Neural cell (in vitro differentiated cells): Measurements from ENCODE around the gene SF3B5. TPM values are rescaled to one million over a fixed set of nuclear protein-coding genes. Genes with fewer than 3 reads are reported as not detected.

Experiments
- H2AFZ ChIP-seq: fragments of 200-600, 300-800 bp; sonication (generic), shearing (Covaris generic); 2 replicates; pipeline ENCODE4 v1.6.0; 2014; ENCODE audit warnings: low read depth, mild to moderate bottlenecking, antibody characterized with exemption, low read length, moderate library complexity
- H3F3A ChIP-seq: fragments of 200-600 bp; shearing (Covaris generic); 2 replicates; pipeline ENCODE4 v1.6.1; 2016; ENCODE audit warnings: mild to moderate bottlenecking, moderate library complexity, mixed read lengths, antibody characterized with exemption, low read length; ENCODE audit not compliant: insufficient read depth, poor library complexity, severe bottlenecking
- H3K27ac ChIP-seq: fragments of 200-600, 300-800 bp; sonication (generic), shearing (Covaris generic); 2 replicates; pipeline ENCODE4 v1.5.1; 2014; ENCODE audit warnings: mild to moderate bottlenecking, low read length, moderate library complexity
- H3K27me3 ChIP-seq: fragments of 300-800, 200-600 bp; sonication (generic), shearing (Covaris generic); 2 replicates; pipeline ENCODE4 v1.6.0; 2014; ENCODE audit warnings: mild to moderate bottlenecking, low read depth, low read length, moderate library complexity; ENCODE audit not compliant: insufficient read depth
- H3K36me3 ChIP-seq: fragments of 300-800, 200-600 bp; sonication (generic), shearing (Covaris generic); 2 replicates; pipeline ENCODE4 v1.5.1; 2014; ENCODE audit warnings: mild to moderate bottlenecking, antibody characterized with exemption, low read length, moderate library complexity; ENCODE audit not compliant: insufficient read depth
- H3K4me2 ChIP-seq: fragments of 300-800, 200-600 bp; sonication (generic), shearing (Covaris generic); 2 replicates; pipeline ENCODE4 v1.6.0; 2014; ENCODE audit warnings: mild to moderate bottlenecking, low read length
- H3K4me3 ChIP-seq: fragments of 300-800, 200-600 bp; sonication (generic), shearing (Covaris generic); 2 replicates; pipeline ENCODE4 v1.5.1; 2014; ENCODE audit warnings: mild to moderate bottlenecking, low read length, moderate library complexity
- H3K79me2 ChIP-seq: fragments of 200-600 bp; shearing (Covaris generic); replicated peaks from 2 replicates; pipeline ENCODE4 v1.6.0; 2014; ENCODE audit warnings: mild to moderate bottlenecking, low read length, moderate library complexity; ENCODE audit not compliant: insufficient read depth
- H3K9ac ChIP-seq: fragments of 300-800, 200-600 bp; sonication (generic), shearing (Covaris generic); 2 replicates; pipeline ENCODE4 v1.6.1; 2016; ENCODE audit warnings: mild to moderate bottlenecking, low read length, mixed read lengths
- H3K9me2 ChIP-seq: fragments of 200-600 bp; shearing (Covaris generic); 2 replicates; pipeline ENCODE4 v1.6.1; 2016; ENCODE audit warnings: mild to moderate bottlenecking, low read length, mixed read lengths; ENCODE audit not compliant: insufficient read depth
- H3K9me3 ChIP-seq: fragments of 200-600, 300-800 bp; sonication (generic), shearing (Covaris generic); 2 replicates; pipeline ENCODE4 v1.6.1; 2016; ENCODE audit warnings: mild to moderate bottlenecking, mixed run types, low read length, moderate library complexity, mixed read lengths
- H4K20me1 ChIP-seq: fragments of 200-600 bp; shearing (Covaris generic); 2 replicates; pipeline ENCODE4 v1.6.1; 2016; ENCODE audit warnings: mild to moderate bottlenecking, mixed run types; ENCODE audit not compliant: insufficient read depth
- CTCF ChIP-seq: fragments of 450-650 bp; IDR thresholded peaks from 2 replicates; pipeline ENCODE4 v1.5.1; 2014; ENCODE audit warnings: antibody characterized with exemption, mild to moderate bottlenecking, moderate library complexity; ENCODE audit not compliant: poor library complexity, severe bottlenecking
- EP300 ChIP-seq: fragments of 450-650 bp; conservative IDR thresholded peaks from 2 replicates; pipeline ENCODE4 v1.6.1; 2014; ENCODE audit warnings: antibody characterized with exemption, mild to moderate bottlenecking, moderate library complexity; ENCODE audit not compliant: poor library complexity, severe bottlenecking
- EZH2 ChIP-seq: fragments of 200-600, 300-800 bp; shearing (Covaris generic), sonication (generic); IDR thresholded peaks from 2 replicates; pipeline ENCODE4 v1.6.1; 2014; ENCODE audit warnings: antibody characterized with exemption, low read length, borderline replicate concordance, mild to moderate bottlenecking; ENCODE audit not compliant: insufficient read depth, poor library complexity, severe bottlenecking
- MXI1 ChIP-seq: fragments of 450-650 bp; conservative IDR thresholded peaks from 2 replicates; pipeline ENCODE4 v1.6.1; 2014; ENCODE audit warnings: antibody characterized with exemption, mild to moderate bottlenecking; ENCODE audit not compliant: poor library complexity, severe bottlenecking
- POLR2AphosphoS5 ChIP-seq: IDR thresholded peaks from 2 replicates; pipeline ENCODE4 v1.6.1; 2012
- RAD21 ChIP-seq: fragments of 450-650 bp; conservative IDR thresholded peaks from 2 replicates; pipeline ENCODE4 v1.6.1; 2014; ENCODE audit warnings: antibody characterized with exemption, mild to moderate bottlenecking, moderate library complexity
- REST ChIP-seq: IDR thresholded peaks from 2 replicates; pipeline ENCODE4 v1.6.1; 2012; ENCODE audit warnings: borderline replicate concordance
- SMC3 ChIP-seq: fragments of 450-650 bp; conservative IDR thresholded peaks from 2 replicates; pipeline ENCODE4 v1.6.1; 2014; ENCODE audit warnings: antibody characterized with exemption, mild to moderate bottlenecking, moderate library complexity; ENCODE audit not compliant: poor library complexity
- TAF1 ChIP-seq: IDR thresholded peaks from 2 replicates; pipeline ENCODE4 v1.6.1; 2012; ENCODE audit warnings: low read depth
- polyA plus RNA-seq: library from polyadenylated mRNA; depleted of rRNA; stranded (reverse); fragments of >200 nt; gene quantifications from 2 replicates; pipeline ENCODE4 v1.2.3, GENCODE V29; 2014

The SF3B5 gene
- polyA plus RNA-seq, 1 donor from 2014 or later, result 246 TPM

GRCh38 chr6:144104488-144104887 lies 9.1 kb upstream of the SF3B5 start:
- no peaks in the 10 kb centered on the region for H3K79me2 ChIP-seq
- H4K20me1 ChIP-seq, result no peaks in the 10 kb centered on the region
- H3K9ac ChIP-seq, result no peak overlapping the region
- no peak overlapping the region for H3K4me3 ChIP-seq
- H3F3A ChIP-seq, result no peaks in the 10 kb centered on the region
- H3K9me2 ChIP-seq, result no peaks in the 10 kb centered on the region
- H3K4me2 ChIP-seq, result no peak overlapping the region
- no peak overlapping the region for H2AFZ ChIP-seq
- H3K27ac ChIP-seq, result no peak overlapping the region
- H3K9me3 ChIP-seq, result no peaks in the 10 kb centered on the region
- TF ChIP-seq EZH2 (no peak), CTCF (no peak), POLR2AphosphoS5 (no peak), RAD21 (no peak), REST (no peak), SMC3 (no peak), EP300 (no peak), MXI1 (no peak), TAF1 (no peak)
- no peaks in the 10 kb centered on the region for H3K27me3 ChIP-seq
- no peaks in the 10 kb centered on the region for H3K36me3 ChIP-seq

GRCh38 chr6:144103026-144103563 lies 7.7 kb upstream of the SF3B5 start:
- Histone ChIP-seq H3K9me3 (no peaks in the 10 kb centered on the region), H3K79me2 (no peaks in the 10 kb centered on the region), H3K27me3 (no peaks in the 10 kb centered on the region), H4K20me1 (no peaks in the 10 kb centered on the region), H3K4me2 (no peak overlapping the region), H3K27ac (no peak overlapping the region), H3K4me3 (no peak overlapping the region), H3K9me2 (no peaks in the 10 kb centered on the region), H3F3A (no peaks in the 10 kb centered on the region), H3K9ac (no peak overlapping the region), H3K36me3 (no peaks in the 10 kb centered on the region), H2AFZ (no peak overlapping the region)
- TF ChIP-seq POLR2AphosphoS5 (no peak), TAF1 (no peak), CTCF (no peak), REST (no peak), MXI1 (no peak), SMC3 (no peak), EZH2 (no peak), EP300 (no peak), RAD21 (no peak)
